ENCODE data around the gene CLHC1.

DNA sequence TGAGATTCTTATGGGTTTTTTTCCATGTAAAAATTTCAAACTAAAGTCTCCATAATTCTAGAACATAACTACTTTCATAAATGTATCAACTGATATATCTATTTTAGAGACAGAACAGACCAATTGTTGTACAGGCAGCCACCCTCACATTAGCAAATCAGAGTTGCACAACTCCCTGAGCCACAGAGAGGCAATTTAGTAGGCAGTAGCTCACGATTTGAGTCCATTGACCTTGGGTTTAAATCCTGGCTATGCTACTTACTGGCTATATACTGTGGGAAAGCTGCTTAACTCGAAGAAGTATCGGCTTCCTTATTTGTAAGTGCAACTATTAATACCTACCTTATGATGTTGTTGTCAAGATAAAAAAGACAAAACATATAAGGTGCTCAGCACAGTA, 20.7 kb upstream of the CLHC1 start:
- TF ChIP-seq POLR2AphosphoS5 (IDR thresholded peaks at IDR 0.05; ENCODE audit: low read depth, low read length) = no peak
- no peak for TF ChIP-seq SPI1 (IDR thresholded peaks at IDR 0.05; ENCODE audit: low read depth, low read length)
- no peak for TF ChIP-seq PAX5 (IDR thresholded peaks at IDR 0.05; ENCODE audit: insufficient read depth, low read length, severe bottlenecking)
- no peak for TF ChIP-seq POLR2A (IDR thresholded peaks at IDR 0.05; ENCODE audit: low read depth, low read length)

All from GM12891 (cell line).